K562 (cell line): ENCODE results near the gene NDP. TPM values are rescaled to one million over a fixed set of nuclear protein-coding genes. Genes with fewer than 3 reads are reported as not detected.

Experiments
- ATAC-seq: fragments of 200-7000 bp; cut with Tn5 transposase; 3 replicates; pipeline ENCODE4 v1.9.1; 2020; ENCODE audit warnings: moderate library complexity
- BruUV-seq: library from RNA; stranded (reverse); fragments of 400-500 nt; replicated peaks from 2 replicates; lab custom pipeline; 2021; lab: Mats Ljungman, UMichigan
- CTCF ChIA-PET: fragments of 300-600 bp; formaldehyde crosslinking; extraction: SDS; loops from one replicate; lab custom pipeline; 2021; ENCODE audit warnings: low intra/inter-chr PET ratio; lab: Yijun Ruan, JAX
- POLR2A ChIA-PET: fragments of 300-600, 350-650 bp; sonication (Branson Sonifier 250); formaldehyde crosslinking; extraction: SDS; loops from one replicate; lab custom pipeline; 2021; ENCODE audit warnings: antibody characterized with exemption, inconsistent platforms; lab: Yijun Ruan, JAX
- DNase-seq, 4 experiments: peaks; one replicate each; pipeline versions ENCODE4 v3.0.0 to v3.0.0-alpha.2; 2011 to 2018; ENCODE audit warnings: low spot score in 3 of 4, mixed read lengths in 3 of 4; ENCODE audit errors: extremely low read depth in 1 of 4
- FAIRE-seq: peaks from 2 replicates; lab custom pipeline; 2011; peaks lifted over from hg19 to GRCh38; lab: Jason Lieb, UNC
- H2AFZ ChIP-seq: 2 replicates; pipeline ENCODE4 v1.6.0; 2011; ENCODE audit warnings: low read depth, low read length, control low read depth, inconsistent platforms
- H3K27ac ChIP-seq: fragments of 200-600 bp; 3 replicates; pipeline ENCODE4 v1.8.0; 2011; ENCODE audit warnings: low read depth, mild to moderate bottlenecking, control low read depth, inconsistent platforms, low read length, moderate library complexity, mixed read lengths; ENCODE audit errors: extremely low read depth
- H3K27me3 ChIP-seq, 2 experiments: fragments of 300-600 bp in 1 of 2; 2 replicates in 1 of 2; 3 replicates in 1 of 2; pipeline versions ENCODE4 v1.6.0 to v1.8.0; 2011; ENCODE audit warnings: inconsistent platforms in 2 of 2, low read length in 2 of 2, mild to moderate bottlenecking in 1 of 2, mixed read lengths in 1 of 2, moderate library complexity in 1 of 2; ENCODE audit not compliant: control insufficient read depth in 2 of 2, insufficient read depth in 2 of 2
- H3K36me3 ChIP-seq: fragments of 300-600 bp; 3 replicates; pipeline ENCODE4 v1.8.0; 2011; ENCODE audit warnings: mild to moderate bottlenecking, low read length, inconsistent platforms; ENCODE audit not compliant: control insufficient read depth, insufficient read depth
- H3K4me1 ChIP-seq, 2 experiments: fragments of 200-600 bp in 1 of 2; replicated peaks in 1 of 2; 2 replicates in 1 of 2; 3 replicates in 1 of 2; pipeline versions ENCODE4 v1.5.1 to v1.8.0; 2011; ENCODE audit warnings: inconsistent platforms in 2 of 2, low read length in 2 of 2, mild to moderate bottlenecking in 1 of 2, mixed read lengths in 1 of 2, moderate library complexity in 1 of 2; ENCODE audit not compliant: control insufficient read depth in 2 of 2, insufficient read depth in 2 of 2
- H3K4me2 ChIP-seq: 2 replicates; pipeline ENCODE4 v1.6.1; 2011; ENCODE audit warnings: low read length, control low read depth, inconsistent platforms, mixed read lengths; ENCODE audit not compliant: insufficient read depth
- H3K4me3 ChIP-seq: fragments of 200-600 bp; sonication (generic), shearing (Covaris generic); 2 replicates; pipeline ENCODE4 v1.5.1; 2016; ENCODE audit warnings: control low read depth, inconsistent platforms
- H3K79me2 ChIP-seq: fragments of 200-600 bp; 3 replicates; pipeline ENCODE4 v1.8.0; 2011; ENCODE audit warnings: low read length, inconsistent platforms; ENCODE audit not compliant: control insufficient read depth, insufficient read depth
- H3K9ac ChIP-seq, 2 experiments: 2 replicates each; pipeline versions ENCODE4 v1.6.0 to v1.6.1; 2011; ENCODE audit warnings: low read depth in 2 of 2, low read length in 2 of 2, control low read depth in 1 of 2, inconsistent platforms in 1 of 2, mild to moderate bottlenecking in 1 of 2, mixed read lengths in 1 of 2; ENCODE audit not compliant: insufficient read depth in 1 of 2
- H3K9me1 ChIP-seq: one replicate; pipeline ENCODE4 v1.6.0; 2011; ENCODE audit warnings: inconsistent platforms, mild to moderate bottlenecking, low read length, moderate library complexity; ENCODE audit not compliant: control insufficient read depth, insufficient read depth
- H3K9me3 ChIP-seq: replicated peaks from 2 replicates; pipeline ENCODE4 v1.5.1; 2011; ENCODE audit warnings: low read depth, low read length, inconsistent platforms; ENCODE audit not compliant: control insufficient read depth, insufficient read depth
- H4K20me1 ChIP-seq: replicated peaks from 2 replicates; pipeline ENCODE4 v1.6.1; 2011; ENCODE audit warnings: low read length, inconsistent platforms, mixed read lengths; ENCODE audit not compliant: control insufficient read depth, insufficient read depth
- BACH1 ChIP-seq: fragments of 200-800 bp; sonication (Bioruptor generic); IDR thresholded peaks from 2 replicates; pipeline ENCODE4 v1.6.1; 2016; ENCODE audit warnings: missing genetic modification characterization, missing compliant biosample characterization
- CCAR2 ChIP-seq: fragments of 200-400 bp; formaldehyde crosslinking; IDR thresholded peaks from 2 replicates; pipeline ENCODE4 v1.6.1; 2017; ENCODE audit warnings: mild to moderate bottlenecking, low read depth, low read length
- DNMT1 ChIP-seq: fragments of 450-650 bp; IDR thresholded peaks from 2 replicates; pipeline ENCODE4 v1.6.1; 2016; ENCODE audit warnings: antibody characterized with exemption, mild to moderate bottlenecking
- ELF4 ChIP-seq: fragments of 450-650 bp; formaldehyde crosslinking; IDR thresholded peaks from 2 replicates; pipeline ENCODE4 v1.4.0; 2022; ENCODE audit warnings: missing genetic modification characterization
- EWSR1 ChIP-seq: fragments of 450-650 bp; IDR thresholded peaks from 2 replicates; pipeline ENCODE4 v1.6.1; 2018; ENCODE audit warnings: borderline replicate concordance, mild to moderate bottlenecking, low read depth, moderate library complexity; ENCODE audit not compliant: partially characterized antibody
- FIP1L1 ChIP-seq: fragments of 200-400 bp; formaldehyde crosslinking; IDR thresholded peaks from 2 replicates; pipeline ENCODE4 v1.6.1; 2018; ENCODE audit warnings: mild to moderate bottlenecking, low read depth, low read length; ENCODE audit not compliant: poor library complexity, severe bottlenecking
- FOXP1 ChIP-seq: sonication (generic); formaldehyde crosslinking; IDR thresholded peaks from 2 replicates; pipeline ENCODE4 v1.8.0; 2022; ENCODE audit warnings: mild to moderate bottlenecking, missing genetic modification reagents
- HIVEP1 ChIP-seq: fragments of 250-450 bp; sonication (Bioruptor Pico); IDR thresholded peaks from 2 replicates; pipeline ENCODE4 v1.4.0; 2020; ENCODE audit warnings: mild to moderate bottlenecking
- MAZ ChIP-seq, 2 experiments: fragments of 450-650 bp in 1 of 2; sonication (generic) in 1 of 2; formaldehyde crosslinking; IDR thresholded peaks in 1 of 2; conservative IDR thresholded peaks in 1 of 2; 2 replicates each; pipeline versions ENCODE4 v1.4.0 to v1.5.0; 2020; ENCODE audit warnings: mild to moderate bottlenecking in 1 of 2, missing genetic modification reagents in 1 of 2
- NFRKB ChIP-seq: fragments of 450-650 bp; IDR thresholded peaks from 2 replicates; pipeline ENCODE4 v1.6.1; 2016; ENCODE audit warnings: low read depth
- PPARD ChIP-seq: fragments of 250-450 bp; sonication (Bioruptor Pico); IDR thresholded peaks from 2 replicates; pipeline ENCODE4 v1.8.0; 2022; ENCODE audit warnings: inconsistent platforms, mild to moderate bottlenecking, moderate library complexity
- PTTG1 ChIP-seq: fragments of 450-650 bp; IDR thresholded peaks from 2 replicates; pipeline ENCODE4 v1.6.1; 2016; ENCODE audit warnings: low read depth, mild to moderate bottlenecking, missing genetic modification characterization, missing compliant biosample characterization
- SNRNP70 ChIP-seq: fragments of 200-400 bp; formaldehyde crosslinking; optimal IDR thresholded peaks from 2 replicates; pipeline ENCODE3; 2017; ENCODE audit warnings: low read depth, low read length
- TRIM25 ChIP-seq: fragments of 450-650 bp; IDR thresholded peaks from 2 replicates; pipeline ENCODE4 v1.7.0; 2016; ENCODE audit warnings: borderline replicate concordance
- ZFP30 ChIP-seq: fragments of 250-450 bp; sonication (Bioruptor Pico); IDR thresholded peaks from 2 replicates; pipeline ENCODE4 v1.8.0; 2022; ENCODE audit warnings: moderate library complexity, mild to moderate bottlenecking, inconsistent platforms, borderline replicate concordance
- ZNF140 ChIP-seq: fragments of 250-450 bp; sonication (Bioruptor Pico); IDR thresholded peaks from 2 replicates; pipeline ENCODE4 v1.8.0; 2021; ENCODE audit warnings: moderate library complexity, mild to moderate bottlenecking, inconsistent platforms
- ZNF707 ChIP-seq: fragments of 250-450 bp; sonication (Bioruptor Pico); conservative IDR thresholded peaks from 2 replicates; pipeline ENCODE4 v1.8.0; 2022; ENCODE audit warnings: inconsistent platforms, mild to moderate bottlenecking, moderate library complexity
- ZNF766 ChIP-seq: fragments of 200-800 bp; sonication (Bioruptor generic); conservative IDR thresholded peaks from 2 replicates; pipeline ENCODE4 v1.6.1; 2016; ENCODE audit warnings: missing genetic modification characterization, missing compliant biosample characterization
- WGBS: fragments of 100-300 bp; shearing (Covaris generic); methylation state at CpG from one replicate; pipeline ENCODE4 v1.1.6; 2016; ENCODE audit warnings: low coverage, mixed read lengths; ENCODE audit not compliant: insufficient coverage; ENCODE audit errors: missing lambda C conversion rate; 5-methylcytosine and 5-hydroxymethylcytosine counted together
- in situ Hi-C: fragments of 300-500 bp; cut with MboI; formaldehyde crosslinking; loops from 4 replicates; pipeline ENCODE4 v1.15.0; 2018; ENCODE audit warnings: inconsistent platforms, mixed read lengths
- intact Hi-C: fragments of 100-400 bp; cut with micrococcal nuclease; formaldehyde crosslinking; loops from 2 replicates; pipeline ENCODE4 v1.14.2; 2022
- polyA plus RNA-seq, 8 experiments: library from polyadenylated mRNA; depleted of rRNA in 4 of 8; stranded (reverse) in 5 of 8; unstranded in 3 of 8; fragments of >200 nt; fragmentation: Nextera tagmentation in 2 of 8; fragmentation: Illumina TruSeq in 1 of 8; extraction: Ambion mirVana in 2 of 8; extraction: Trizol in 1 of 8; gene quantifications; 2 replicates each; pipeline versions ENCODE4 v1.2.1 to v1.2.3, GENCODE V29; 2011 to 2014; ENCODE audit warnings: inconsistent platforms in 1 of 8, missing spikeins in 1 of 8
- total RNA-seq, 7 experiments: library from RNA; depleted of rRNA in 6 of 7; stranded (reverse); fragments of >200 nt in 6 of 7; fragmentation: Illumina TruSeq in 2 of 7; extraction: Trizol in 2 of 7; gene quantifications; 2 replicates each; pipeline versions ENCODE4 v1.2.1 to v1.2.3, GENCODE V29; 2011 to 2021; ENCODE audit warnings: low replicate concordance in 1 of 7

The NDP gene
- total and polyA plus RNA-seq, 9 of the 15 experiments (the other 6 are each of a cell fraction or from before 2014, with no cell fraction given), result not detected

GRCh38 chrX:43986083-43986482 is 12.9 kb upstream of the NDP start:
- Histone ChIP-seq H3K4me3 (no peak overlapping the region), H3K27ac (no peak overlapping the region), H3K4me2 (no peak overlapping the region), H3K9me3 (no peaks in the 10 kb centered on the region), H3K36me3 (no peaks in the 10 kb centered on the region), H3K9ac (no peak overlapping the region), H3K9me1 (no peaks in the 10 kb centered on the region), H3K79me2 (no peaks in the 10 kb centered on the region), H3K4me1 (no peaks in the 10 kb centered on the region), H4K20me1 (no peaks in the 10 kb centered on the region), H2AFZ (no peak overlapping the region), H3K27me3 (no peaks in the 10 kb centered on the region)
- BruUV-seq, result no TSS peak
- TF ChIP-seq ZNF766 (CRISPR knock-in tag) (no peak), ZNF707 (no peak), ZNF140 (CRISPR knock-in tag) (no peak), PPARD (CRISPR knock-in tag) (no peak), HIVEP1 (CRISPR knock-in tag) (no peak), BACH1 (no peak), EWSR1 (no peak), PTTG1 (tag) (no peak), CCAR2 (no peak), ZFP30 (CRISPR knock-in tag) (no peak), DNMT1 (no peak), NFRKB (no peak), FIP1L1 (no peak), TRIM25 (no peak), MAZ (CRISPR knock-in tag; conservative IDR thresholded peaks at IDR 0.05 in 1 of 2, IDR thresholded peaks at IDR 0.05 in 1 of 2) (no peak), SNRNP70 (no peak), ELF4 (CRISPR knock-in tag) (no peak), FOXP1 (CRISPR knock-in tag) (no peak)
- intact Hi-C loops (no loop called here), in situ Hi-C loops (no loop called here)
- ATAC-seq (no peak), DNase-seq (no peak), FAIRE-seq (no peak)
- WGBS, result 0% methylated on average over 5 of the region's 5 CpGs
- ChIA-PET POLR2A (no interaction called here), CTCF (no interaction called here)
